ENCODE data around the gene SMARCD3. TPM values are rescaled to one million over a fixed set of nuclear protein-coding genes. Genes with fewer than 3 reads are reported as not detected.

SMARCD3 gene
- total RNA-seq, 4 donors from 2014 or later = 23.6 to 45.1 (median 39.8) TPM

- H3K4me3 ChIP-seq = no peak overlapping the region
- H3K9me3 ChIP-seq = no peaks in the 10 kb centered on the region
- H3K36me3 ChIP-seq = peaks cover 0 to 15% of the 10 kb centered on the region in 2 donors
- TF ChIP-seq POLR2AphosphoS5 (IDR thresholded peaks at IDR 0.05) (no peak), CTCF (IDR thresholded peaks at IDR 0.05) (no peak), EP300 (IDR thresholded peaks at IDR 0.05) (no peak), POLR2A (IDR thresholded peaks at IDR 0.05) (no peak)
- no peak for ATAC-seq
- WGBS, 2 donors (ENCODE audit: low coverage in 1 of 2) = 77 to 83% methylated on average over 1 of the region's 1 CpG
- H3K4me1 ChIP-seq = peaks cover 0 to 44% (median 22%) of the 10 kb centered on the region in 3 donors
- no peaks in the 10 kb centered on the region for H3K27me3 ChIP-seq
- no peak overlapping the region for H3K27ac ChIP-seq
These were observed 17.4 kb downstream of the SMARCD3 start for GRCh38 chr7:151231080-151231479.

DNA sequence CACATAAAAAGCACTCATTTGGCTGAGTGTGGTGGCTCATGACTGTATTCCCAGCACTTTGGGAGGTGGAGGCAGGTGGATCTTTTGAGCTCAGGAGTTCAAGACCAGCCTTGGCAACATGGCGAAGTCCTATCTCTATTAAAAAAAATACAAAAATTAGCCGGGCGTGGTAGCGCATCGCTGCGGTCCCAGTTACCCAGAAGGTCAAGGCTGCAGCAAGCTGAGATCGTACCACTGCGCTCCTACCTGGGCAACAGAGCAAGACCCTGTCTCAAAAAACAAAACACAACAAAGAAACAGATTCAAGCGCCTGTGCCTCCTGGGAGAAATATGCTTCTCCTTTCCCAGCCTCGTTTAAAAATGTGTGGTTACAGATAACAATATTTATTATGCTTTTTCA, 19.2 kb downstream of the SMARCD3 start:
- Histone ChIP-seq H3K36me3 (peaks cover 0 to 9% of the 10 kb centered on the region in 2 donors), H3K27me3 (no peaks in the 10 kb centered on the region), H3K9me3 (no peaks in the 10 kb centered on the region), H3K27ac (no peak overlapping the region), H3K4me1 (peaks cover 0 to 55% (median 27%) of the 10 kb centered on the region in 3 donors), H3K4me3 (no peak overlapping the region)
- WGBS, 2 donors (ENCODE audit: low coverage in 1 of 2) = 81 to 89% methylated on average over 5 to 10 of the region's 10 CpGs
- TF ChIP-seq POLR2AphosphoS5 (IDR thresholded peaks at IDR 0.05) (no peak), CTCF (IDR thresholded peaks at IDR 0.05) (no peak), POLR2A (IDR thresholded peaks at IDR 0.05) (no peak), EP300 (IDR thresholded peaks at IDR 0.05) (no peak)
- no peak for ATAC-seq

DNA sequence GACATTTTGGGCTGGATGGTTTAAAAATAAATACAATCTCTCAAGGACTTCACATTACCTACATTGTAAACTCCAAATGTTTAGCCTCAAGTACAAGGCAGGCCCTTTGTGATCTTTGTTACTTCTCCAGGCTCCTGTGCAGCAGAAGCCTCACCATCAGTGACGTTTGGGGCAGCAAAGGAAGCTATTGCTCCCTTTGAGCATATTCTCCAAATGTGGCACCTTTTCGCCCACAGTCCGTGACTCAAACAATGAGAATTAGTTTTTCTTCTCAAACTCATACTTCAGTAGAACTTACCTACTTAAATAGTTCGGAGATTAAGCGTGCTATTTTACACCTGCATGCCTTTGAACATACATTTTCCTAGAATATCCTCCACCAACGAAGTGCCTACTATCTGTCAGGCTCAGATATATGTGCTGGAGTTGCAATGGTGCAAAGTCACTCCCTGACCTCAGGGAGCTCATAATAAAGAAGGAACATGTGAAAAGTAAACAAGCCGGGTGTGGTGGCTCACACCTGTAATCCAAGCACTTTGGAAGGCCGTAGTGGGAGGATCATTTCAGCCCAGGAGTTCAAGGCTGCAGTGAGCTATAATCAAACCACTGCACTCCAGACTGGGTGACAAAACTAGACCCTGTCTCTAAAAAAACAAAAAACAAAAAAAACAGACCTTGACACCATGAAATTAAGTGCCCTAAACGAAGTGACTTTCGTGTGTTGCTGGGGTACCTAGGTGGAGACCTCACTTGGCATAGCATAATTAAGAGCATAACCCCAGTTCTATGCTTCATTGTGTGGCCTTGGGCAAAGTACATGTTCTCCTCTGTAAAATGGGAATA, 20.2 kb downstream of the SMARCD3 start:
- no peak for TF ChIP-seq EP300 (IDR thresholded peaks at IDR 0.05)
- TF ChIP-seq POLR2AphosphoS5 (IDR thresholded peaks at IDR 0.05) = no peak
- no peak for TF ChIP-seq POLR2A (IDR thresholded peaks at IDR 0.05)
- H3K27ac ChIP-seq = peak overlapping the region; percentile 51 to 87 (median 81)
- H3K4me3 ChIP-seq = peak overlapping the region; percentile 46 to 77
- ATAC-seq = no peak
- H3K27me3 ChIP-seq = no peaks in the 10 kb centered on the region
- 49 to 62% methylated on average over 8 to 9 of the region's 10 CpGs for WGBS, 2 donors (ENCODE audit: low coverage in 1 of 2)
- H3K36me3 ChIP-seq = peaks cover 0 to 19% of the 10 kb centered on the region in 2 donors
- H3K4me1 ChIP-seq = peaks cover 0 to 45% (median 17%) of the 10 kb centered on the region in 3 donors
- H3K9me3 ChIP-seq = no peaks in the 10 kb centered on the region

DNA sequence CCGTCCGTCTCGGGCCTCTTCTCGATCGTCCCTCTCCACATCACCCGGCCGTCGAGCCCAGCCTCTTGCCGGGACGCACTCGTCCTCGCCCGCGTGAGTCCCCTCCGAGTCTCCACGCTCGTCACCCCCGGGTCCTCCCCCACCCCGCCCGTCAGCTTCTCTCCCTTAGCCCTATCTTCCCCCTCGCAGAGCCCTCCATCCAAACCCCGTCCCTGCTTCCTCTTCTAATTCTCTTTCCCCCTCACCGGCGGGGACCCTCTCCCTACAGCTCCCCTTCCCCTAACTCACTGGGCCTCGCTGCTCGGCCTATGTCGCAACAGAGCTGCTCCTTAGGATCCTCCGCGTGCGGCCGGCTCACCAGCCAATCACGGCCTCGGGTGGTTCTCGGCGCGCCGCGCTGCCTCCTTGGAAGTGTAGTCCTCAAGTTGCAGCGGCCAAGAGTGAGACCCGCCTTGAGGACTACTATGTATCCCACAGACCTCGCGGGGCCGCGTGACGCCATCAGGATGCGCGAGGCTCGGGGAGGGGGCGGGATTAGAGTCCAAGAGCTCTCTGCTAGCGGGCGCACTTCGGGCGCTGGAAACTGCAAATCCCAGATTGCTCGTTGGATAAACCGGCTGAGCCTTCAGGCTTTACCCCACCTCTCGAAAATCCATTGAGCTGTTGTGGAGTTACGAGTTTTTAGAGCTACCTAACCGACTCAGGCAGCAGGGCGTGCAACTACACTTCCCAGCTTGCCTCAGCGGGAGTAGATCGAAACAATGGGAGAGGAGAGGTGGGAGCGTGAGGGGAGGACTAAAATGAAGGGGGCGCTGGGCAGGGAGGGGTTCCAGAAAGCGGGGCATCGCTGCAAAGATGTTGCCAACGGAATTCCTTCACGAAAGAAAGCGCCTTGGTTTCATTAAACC, 21.4 kb downstream of the SMARCD3 start, which contains the start of gene ABCF2:
ABCF2 (minus strand) TSS at position 331 of the 908 bp plus-strand sequence. CDS start 747 bp downstream, outside the sequence.
- H3K4me1 ChIP-seq = peaks cover 0 to 39% (median 15%) of the 10 kb centered on the region in 3 donors
- H3K4me3 ChIP-seq = peak within 1 kb of the TSS; percentile 69 to 77
- peak; percentile 100 for ATAC-seq
- H3K36me3 ChIP-seq = peaks cover 0 to 30% of the 10 kb centered on the region in 2 donors
- H3K27me3 ChIP-seq = no peaks in the 10 kb centered on the region
- 1% methylated on average over 26 to 33 of the region's 68 CpGs for WGBS, 2 donors (ENCODE audit: low coverage in 1 of 2)
- H3K27ac ChIP-seq = peak within 1 kb of the TSS; percentile 51 to 87 (median 81)
- TF ChIP-seq CTCF (IDR thresholded peaks at IDR 0.05) (peak in 1 of 4 experiments; percentile 21), POLR2AphosphoS5 (IDR thresholded peaks at IDR 0.05) (peak; percentile 77), POLR2A (IDR thresholded peaks at IDR 0.05) (peak in 1 of 2 donors; percentile 39), EP300 (IDR thresholded peaks at IDR 0.05) (no peak)
- no peaks in the 10 kb centered on the region for H3K9me3 ChIP-seq

- 0% methylated on average over 8 to 10 of the region's 15 CpGs for WGBS, 2 donors (ENCODE audit: low coverage in 1 of 2)
- H3K36me3 ChIP-seq = peaks cover 0 to 36% of the 10 kb centered on the region in 2 donors
- TF ChIP-seq POLR2A (IDR thresholded peaks at IDR 0.05) = no peak
- no peak for TF ChIP-seq EP300 (IDR thresholded peaks at IDR 0.05)
- TF ChIP-seq POLR2AphosphoS5 (IDR thresholded peaks at IDR 0.05) = no peak
- TF ChIP-seq CTCF (IDR thresholded peaks at IDR 0.05) = no peak
- ATAC-seq = peak; percentile 11
- no peaks in the 10 kb centered on the region for H3K27me3 ChIP-seq
- H3K4me3 ChIP-seq = peak overlapping the region; percentile 69 to 77
- H3K9me3 ChIP-seq = no peaks in the 10 kb centered on the region
- H3K4me1 ChIP-seq = peaks cover 0 to 33% (median 12%) of the 10 kb centered on the region in 3 donors
- peak overlapping the region; percentile 25 to 87 (median 81) for H3K27ac ChIP-seq
These were observed 22.0 kb downstream of the SMARCD3 start for GRCh38 chr7:151226560-151226874.

Measured in gastroesophageal sphincter (tissue), 4 donors.